KBM-7 (cell line): ENCODE data around the gene DLL1.
A peak's percentile ranks its signal among the peaks of the same experiment; 100 is the strongest.
"Not testable (repeated sequence)": the region's sequence is repeated elsewhere in the genome, so short reads cannot be mapped to it uniquely, and the experiment has no call there.

Source experiments
- DNase-seq: peaks from one replicate; pipeline ENCODE4 v3.0.0-alpha.2; 2015
- in situ Hi-C: fragments of 300-500 bp; cut with MboI; formaldehyde crosslinking; loops from 2 replicates; pipeline ENCODE4 v1.14.3; 2020; ENCODE audit warnings: low sequenced_read_pairs, low pct_unique_long_range_greater_than_20kb, mixed read lengths

DLL1 gene

DNA sequence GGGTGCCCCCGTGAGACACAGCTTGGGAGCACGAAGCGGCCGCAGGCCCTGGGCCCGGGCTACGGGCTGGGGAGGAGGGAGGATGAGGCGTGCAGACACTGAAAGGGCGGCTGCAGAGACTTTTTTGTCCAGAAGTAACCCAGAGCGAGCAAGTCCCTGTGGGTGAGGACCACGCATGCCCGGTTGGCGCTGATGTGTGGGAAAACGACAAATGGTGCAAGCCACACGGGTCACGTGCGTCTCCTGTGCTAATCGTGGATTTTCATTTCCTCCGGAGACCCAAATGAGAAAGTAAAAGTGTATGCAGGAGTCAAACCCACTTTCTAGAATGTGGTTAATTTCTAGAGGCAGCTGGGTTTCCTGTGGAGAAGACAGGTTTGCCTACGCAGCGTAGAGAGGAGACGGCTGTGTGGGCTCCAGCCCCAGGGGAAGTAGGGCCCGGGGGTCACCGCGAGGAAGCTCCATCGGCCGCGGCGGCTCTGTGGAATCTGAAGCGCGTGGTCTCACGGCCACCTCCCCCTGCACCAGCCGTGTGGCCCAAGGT, 19.0 kb downstream of the DLL1 start:
- DNase-seq: peak; percentile 75
- in situ Hi-C loops: no loop called here

GRCh38 chr6:170270984-170271593, 19.8 kb downstream of the DLL1 start:
- in situ Hi-C loops: no loop called here
- DNase-seq: no peak

DNA sequence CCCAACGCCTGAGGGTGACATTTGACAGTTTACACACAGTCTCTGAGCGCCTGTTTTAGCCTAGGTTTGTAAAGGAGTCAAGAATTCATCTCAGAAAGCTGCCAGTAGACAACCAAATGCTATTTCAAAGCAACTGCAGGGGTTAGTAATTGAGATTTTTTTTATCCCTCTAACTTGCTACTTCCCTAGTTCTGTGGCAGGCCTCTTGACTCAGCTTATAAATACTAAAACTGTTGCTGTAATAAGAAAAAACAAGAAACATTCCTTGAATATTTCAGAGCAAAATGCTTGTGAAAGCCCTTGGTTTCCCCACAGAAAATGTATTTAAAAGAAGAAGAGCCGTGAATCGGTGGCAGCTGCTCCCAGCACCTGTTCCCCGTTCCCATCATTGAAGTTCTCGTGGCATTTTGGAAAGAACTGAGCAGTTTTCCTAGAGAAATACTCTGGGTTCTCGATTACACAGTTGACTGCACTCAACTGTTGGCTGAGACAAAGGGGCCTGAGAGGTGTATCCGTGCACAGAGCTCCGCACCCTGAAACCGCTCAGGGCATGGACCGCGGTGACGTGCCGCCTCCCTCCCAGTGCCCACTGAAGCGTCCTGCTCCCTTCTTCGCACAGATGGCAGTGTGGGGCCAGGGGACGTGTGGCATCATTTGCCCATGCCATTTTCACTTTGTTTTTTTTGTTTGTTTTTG, 20.9 kb downstream of the DLL1 start:
- no peak for DNase-seq
- in situ Hi-C loops: no loop called here

GRCh38 chr6:170269151-170269845, 21.6 kb downstream of the DLL1 start:
- DNase-seq: no peak
- in situ Hi-C loops: no loop called here

- no peak for DNase-seq
- in situ Hi-C loops: no loop called here
Measured at GRCh38 chr6:170268216-170269129, 22.4 kb downstream of the DLL1 start.

GRCh38 chr6:170267688-170268087, 23.2 kb downstream of the DLL1 start:
- DNase-seq: no peak
- in situ Hi-C loops: no loop called here

DNA sequence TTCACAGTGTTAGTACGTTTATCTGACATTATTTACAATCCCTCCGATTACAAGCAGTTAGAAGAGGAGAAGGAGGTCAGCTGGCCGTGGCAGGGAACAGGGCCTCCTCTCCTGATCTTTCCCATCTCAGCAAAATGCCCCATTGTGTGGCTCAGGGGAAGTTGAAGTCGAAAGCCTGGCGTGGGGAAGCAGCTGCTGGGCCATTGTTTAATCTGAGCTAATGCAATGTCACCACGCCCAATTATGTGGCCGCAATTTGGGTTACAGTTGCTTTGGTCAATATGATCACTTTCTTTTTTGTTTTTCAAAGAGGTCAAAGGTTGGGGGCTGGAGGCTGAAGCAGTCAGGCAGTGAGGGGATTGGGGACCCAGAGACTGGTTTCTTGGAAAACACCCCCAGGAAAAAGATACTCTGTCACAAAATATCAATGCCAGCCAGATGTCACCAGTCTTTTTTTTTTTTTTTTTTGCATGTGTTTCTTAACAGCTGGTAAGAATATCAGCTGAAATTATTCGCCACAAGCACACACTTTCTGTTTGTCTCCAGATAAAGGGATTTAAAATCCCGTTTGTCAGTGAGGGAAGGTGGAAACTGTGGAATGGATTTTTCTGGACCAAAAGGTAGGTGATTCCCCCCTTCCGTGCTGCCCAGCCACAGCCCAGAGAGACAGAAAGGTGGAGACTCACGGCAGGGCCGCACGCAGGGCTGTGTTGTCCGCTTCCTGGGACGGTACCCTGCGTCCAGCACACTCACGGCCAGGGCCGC, 24.6 kb downstream of the DLL1 start:
- in situ Hi-C loops: no loop called here
- no peak for DNase-seq

- in situ Hi-C loops: no loop called here
- DNase-seq: no peak
Measured at GRCh38 chr6:170265655-170266054, 25.2 kb downstream of the DLL1 start.

DNA sequence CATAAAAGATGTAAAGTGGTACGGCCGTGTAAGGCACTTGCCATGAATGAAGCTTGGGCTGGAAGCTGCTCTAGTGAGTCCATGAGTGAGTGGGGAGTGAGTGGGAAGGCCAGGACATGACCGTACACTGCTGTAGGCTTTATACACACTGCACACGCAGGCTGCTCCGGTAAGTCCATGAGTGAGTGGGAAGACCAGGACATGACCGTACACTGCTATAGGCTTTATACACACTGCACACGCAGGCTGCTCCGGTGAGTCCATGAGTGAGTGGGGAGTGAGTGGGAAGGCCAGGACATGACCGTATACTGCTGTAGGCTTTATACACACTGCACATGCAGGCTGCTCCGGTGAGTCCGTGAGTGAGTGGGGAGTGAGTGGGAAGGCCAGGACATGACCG, 26.2 kb downstream of the DLL1 start:
- DNase-seq, in situ Hi-C loops: not testable (repeated sequence)

DNA sequence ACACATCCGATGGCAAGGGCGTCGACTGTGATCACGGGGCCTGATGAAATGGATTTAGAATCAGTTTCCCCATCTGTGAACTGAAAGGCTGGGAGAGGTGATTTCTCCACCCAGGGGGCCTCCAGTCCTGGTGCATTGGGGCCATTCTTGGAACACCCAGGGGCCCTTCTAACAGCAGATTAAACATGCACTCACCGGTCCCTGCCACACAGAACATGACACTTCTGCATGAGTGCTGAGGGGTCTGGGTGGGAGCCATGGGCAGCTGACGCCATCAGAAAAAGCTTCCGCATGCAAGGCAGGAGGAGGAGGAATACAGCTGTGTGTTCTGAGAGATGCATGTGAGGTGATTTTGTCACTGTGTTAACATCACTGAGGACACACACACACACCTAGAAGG, 26.8 kb downstream of the DLL1 start:
- DNase-seq: no peak
- in situ Hi-C loops: no loop called here

DNA sequence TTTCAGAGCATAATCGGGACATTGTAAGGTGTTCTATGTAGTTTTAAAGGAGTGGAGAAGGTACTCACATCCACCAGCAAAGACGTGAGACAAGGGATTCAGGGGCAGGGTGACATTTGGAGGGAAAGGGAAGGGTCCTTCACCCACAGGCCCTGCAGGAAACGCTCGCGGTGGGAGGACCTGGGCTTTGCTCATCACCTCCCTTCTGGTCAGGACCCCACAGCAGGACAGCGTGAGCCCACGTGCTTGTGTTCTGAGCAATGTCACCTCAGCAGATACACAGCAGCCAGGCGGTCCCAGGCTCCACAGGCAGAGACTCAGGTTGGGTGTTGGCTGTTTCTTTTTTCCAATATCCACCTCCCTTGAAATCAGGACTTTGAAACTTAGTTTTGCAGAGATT, 27.5 kb downstream of the DLL1 start:
- no peak for DNase-seq
- in situ Hi-C loops: no loop called here

- in situ Hi-C loops: no loop called here
- no peak for DNase-seq
Measured at GRCh38 chr6:170262489-170263088, 28.3 kb downstream of the DLL1 start.

DNA sequence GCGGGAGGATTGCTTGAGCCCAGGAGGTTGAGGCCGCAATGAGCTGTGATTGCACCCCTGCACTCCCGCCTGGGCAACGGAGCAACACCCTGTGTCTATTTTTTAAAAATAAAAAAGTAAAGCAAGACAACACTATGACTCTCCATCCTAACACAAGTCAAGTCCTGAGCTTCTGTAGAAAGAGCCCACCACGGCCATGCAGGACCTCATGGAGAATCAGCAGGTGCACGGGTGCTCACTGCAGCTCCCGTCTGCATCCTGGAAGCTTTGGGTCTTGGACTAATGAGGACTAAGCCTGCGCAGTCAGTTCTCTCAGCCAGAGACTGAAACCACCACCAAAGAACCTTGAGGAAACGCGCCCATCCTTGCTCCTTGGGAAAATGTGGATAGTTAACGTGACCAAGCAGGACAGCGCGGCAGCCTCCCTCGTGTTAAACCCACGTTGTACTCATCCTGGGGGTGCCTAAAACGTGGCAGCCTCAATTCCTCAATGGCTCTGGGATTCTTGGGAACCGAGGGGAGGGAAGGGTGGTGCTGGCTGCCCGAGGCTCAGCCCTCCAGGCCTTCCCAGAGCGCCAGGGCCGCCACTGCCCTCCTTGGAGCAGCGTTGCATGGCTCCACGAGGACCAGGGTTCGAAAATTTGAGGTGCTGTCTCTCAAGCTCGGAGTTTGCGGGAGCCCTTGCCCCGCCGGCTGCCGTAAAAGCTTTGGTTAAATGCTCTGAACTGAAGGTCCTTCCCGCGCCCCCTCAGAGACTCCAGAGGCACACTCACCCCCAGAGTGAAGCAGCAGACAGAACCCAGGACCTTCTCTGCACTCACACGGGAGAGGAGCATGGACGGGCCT, 29.0 kb downstream of the DLL1 start:
- in situ Hi-C loops: no loop called here
- DNase-seq: no peak

GRCh38 chr6:170260686-170261085, 30.2 kb downstream of the DLL1 start:
- DNase-seq: no peak
- in situ Hi-C loops: no loop called here

DNA sequence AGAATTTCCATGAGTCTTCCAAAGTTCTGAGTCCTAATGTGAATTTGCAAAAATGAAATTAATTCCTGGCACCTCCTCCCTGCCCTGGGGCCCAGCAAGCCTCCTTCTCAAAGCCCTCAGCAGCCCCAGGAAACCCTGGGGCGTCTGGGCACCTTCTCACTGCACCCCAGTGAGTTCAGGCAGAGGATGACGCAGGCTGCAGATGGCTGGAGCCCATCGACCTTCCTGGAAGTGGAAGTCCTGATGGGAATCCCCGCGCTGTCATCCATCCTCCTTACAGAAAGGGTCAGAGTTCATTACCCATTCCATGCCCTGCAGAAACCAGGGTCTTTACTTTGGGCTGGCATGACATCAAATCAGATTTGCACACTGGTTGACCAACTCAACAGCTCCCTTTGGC, 31.6 kb downstream of the DLL1 start:
- DNase-seq: no peak
- in situ Hi-C loops: no loop called here

DNA sequence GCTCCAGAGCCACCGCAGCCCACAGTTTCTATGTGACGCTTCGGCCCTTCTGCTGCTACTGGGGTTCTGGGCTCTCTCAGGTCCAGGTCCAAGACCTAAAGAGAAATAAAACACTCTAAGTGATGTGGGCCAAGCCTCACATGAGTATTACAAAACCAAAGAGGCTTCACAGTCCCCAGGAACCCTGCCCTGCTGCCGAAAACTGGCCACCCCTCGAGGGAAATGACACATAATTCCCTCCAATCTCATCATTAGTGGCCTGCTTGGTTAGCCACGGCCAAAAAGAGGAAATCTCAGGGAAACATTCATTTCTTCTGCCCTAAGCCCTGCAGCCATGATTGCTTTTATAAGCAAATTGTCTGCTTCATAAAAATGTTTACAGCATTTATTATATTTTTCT, 32.5 kb downstream of the DLL1 start:
- in situ Hi-C loops: no loop called here
- no peak for DNase-seq

- DNase-seq: no peak
- in situ Hi-C loops: no loop called here
Measured at GRCh38 chr6:170257376-170257775, 33.5 kb downstream of the DLL1 start.
